Skin of body (tissue), 2 donors: Measurements from ENCODE around the gene TAS2R41. TPM values are rescaled to one million over a fixed set of nuclear protein-coding genes. Genes with fewer than 3 reads are reported as not detected.
"Not testable (repeated sequence)": the region's sequence is repeated elsewhere in the genome, so short reads cannot be mapped to it uniquely, and the experiment has no call there.

Experiments
- DNase-seq: peaks from one replicate; lab custom pipeline; 2025; lab: John Stamatoyannopoulos, UW
- total RNA-seq: library from RNA; depleted of rRNA; stranded (reverse); fragments of >200 nt; gene quantifications from one replicate; pipeline ENCODE4 v1.2.3, GENCODE V29; 2014

The TAS2R41 gene
- total RNA-seq, 1 donor from 2014 or later: not detected

DNA sequence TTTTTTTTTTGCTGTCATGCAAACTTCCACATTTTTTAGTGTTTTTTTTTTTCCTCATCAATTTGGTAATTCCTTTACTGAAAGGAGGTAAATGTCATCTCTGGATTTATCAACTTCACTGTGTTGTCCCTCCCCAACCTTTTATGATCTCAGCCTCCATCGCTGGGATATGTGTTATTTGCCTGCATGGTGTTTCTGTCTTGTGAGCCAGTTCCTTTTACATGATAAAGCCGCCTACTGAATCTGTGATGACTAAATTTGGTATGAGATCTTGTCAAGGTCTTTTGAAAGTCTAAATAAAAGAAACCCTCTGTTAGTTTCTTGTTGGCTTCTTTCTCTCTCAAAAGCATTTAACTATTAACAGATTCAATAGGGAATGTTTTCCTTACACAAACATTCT lies 39.3 kb downstream of the TAS2R41 start:
- no peak for DNase-seq

DNA sequence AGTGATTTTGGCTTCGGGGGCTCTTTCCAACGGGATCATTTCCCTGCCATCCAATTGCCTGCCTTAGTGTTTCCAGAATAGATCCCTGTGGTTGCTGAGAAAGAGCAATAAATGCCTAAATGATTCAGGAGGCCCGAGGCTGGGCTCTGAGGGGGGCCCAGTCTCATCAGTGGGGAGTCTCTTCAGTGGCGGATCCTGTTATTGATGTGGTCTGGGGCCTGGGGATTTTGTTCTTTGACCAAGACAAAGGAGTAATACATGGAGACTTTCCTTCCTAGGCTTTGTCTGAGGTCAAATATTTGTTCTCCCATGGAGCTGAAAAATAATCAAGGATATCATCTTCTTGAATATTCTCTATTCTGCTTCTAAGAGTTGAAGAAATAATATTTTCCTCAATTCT lies 40.8 kb downstream of the TAS2R41 start:
- no peak for DNase-seq

DNA sequence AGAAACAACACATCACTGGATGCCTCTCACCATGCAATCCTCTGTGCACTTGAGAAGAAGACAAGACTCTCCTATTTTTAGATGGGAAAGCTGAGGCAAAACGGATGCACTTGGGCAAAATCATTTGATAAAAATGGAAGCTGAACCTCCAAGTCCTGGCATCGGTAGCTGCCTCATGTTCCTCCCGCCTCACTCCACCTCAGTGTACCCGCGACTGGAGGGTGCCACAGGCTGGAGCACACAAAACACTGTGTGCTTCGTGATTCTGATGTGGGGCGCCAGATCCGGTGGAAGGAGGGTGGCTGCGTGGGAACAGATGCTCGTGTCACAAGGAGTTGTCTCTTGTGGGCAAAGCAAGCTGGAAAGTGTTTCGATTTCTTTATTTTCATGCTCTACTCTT lies 41.3 kb downstream of the TAS2R41 start:
- no peak for DNase-seq

- DNase-seq: peak; percentile 13
These were observed 41.9 kb downstream of the TAS2R41 start for GRCh38 chr7:143519411-143520131.

GRCh38 chr7:143522309-143522916 lies 44.7 kb downstream of the TAS2R41 start:
- not testable (repeated sequence) for DNase-seq

Other genes with a start within 250 kb of the TAS2R41 start
- gene GSTK1, start 214.4 kb upstream of the TAS2R41 start, total RNA-seq: 64.1 TPM
- gene TMEM139, start 192.9 kb upstream of the TAS2R41 start, total RNA-seq: 1.1 TPM
- gene CASP2, start 189.5 kb upstream of the TAS2R41 start, total RNA-seq: 18.6 TPM
- gene CLCN1, start 161.8 kb upstream of the TAS2R41 start, total RNA-seq: 0.20 TPM
- gene FAM131B, start 115.2 kb upstream of the TAS2R41 start, total RNA-seq: 0.59 TPM
- gene ZYX, start 96.5 kb upstream of the TAS2R41 start, total RNA-seq: 27.1 TPM
- gene EPHA1, start 69.0 kb upstream of the TAS2R41 start, total RNA-seq: 16.2 TPM
- gene TAS2R60, start 34.4 kb upstream of the TAS2R41 start, total RNA-seq: not detected
- 5.9 TPM for gene CTAGE15, start 93.9 kb downstream of the TAS2R41 start, total RNA-seq
- 1.2 TPM for gene TCAF2, start 143.1 kb downstream of the TAS2R41 start, total RNA-seq